Neural cell (in vitro differentiated cells): Measurements from ENCODE around the gene PRPSAP1. TPM values are rescaled to one million over a fixed set of nuclear protein-coding genes. Genes with fewer than 3 reads are reported as not detected.

ENCODE experiments used
- H2AFZ ChIP-seq: fragments of 200-600, 300-800 bp; sonication (generic), shearing (Covaris generic); 2 replicates; pipeline ENCODE4 v1.6.0; 2014; ENCODE audit warnings: low read depth, mild to moderate bottlenecking, antibody characterized with exemption, low read length, moderate library complexity
- H3F3A ChIP-seq: fragments of 200-600 bp; shearing (Covaris generic); 2 replicates; pipeline ENCODE4 v1.6.1; 2016; ENCODE audit warnings: mild to moderate bottlenecking, moderate library complexity, mixed read lengths, antibody characterized with exemption, low read length; ENCODE audit not compliant: insufficient read depth, poor library complexity, severe bottlenecking
- H3K27ac ChIP-seq: fragments of 200-600, 300-800 bp; sonication (generic), shearing (Covaris generic); 2 replicates; pipeline ENCODE4 v1.5.1; 2014; ENCODE audit warnings: mild to moderate bottlenecking, low read length, moderate library complexity
- H3K27me3 ChIP-seq: fragments of 300-800, 200-600 bp; sonication (generic), shearing (Covaris generic); 2 replicates; pipeline ENCODE4 v1.6.0; 2014; ENCODE audit warnings: mild to moderate bottlenecking, low read depth, low read length, moderate library complexity; ENCODE audit not compliant: insufficient read depth
- H3K36me3 ChIP-seq: fragments of 300-800, 200-600 bp; sonication (generic), shearing (Covaris generic); 2 replicates; pipeline ENCODE4 v1.5.1; 2014; ENCODE audit warnings: mild to moderate bottlenecking, antibody characterized with exemption, low read length, moderate library complexity; ENCODE audit not compliant: insufficient read depth
- H3K4me2 ChIP-seq: fragments of 300-800, 200-600 bp; sonication (generic), shearing (Covaris generic); 2 replicates; pipeline ENCODE4 v1.6.0; 2014; ENCODE audit warnings: mild to moderate bottlenecking, low read length
- H3K4me3 ChIP-seq: fragments of 300-800, 200-600 bp; sonication (generic), shearing (Covaris generic); 2 replicates; pipeline ENCODE4 v1.5.1; 2014; ENCODE audit warnings: mild to moderate bottlenecking, low read length, moderate library complexity
- H3K79me2 ChIP-seq: fragments of 200-600 bp; shearing (Covaris generic); replicated peaks from 2 replicates; pipeline ENCODE4 v1.6.0; 2014; ENCODE audit warnings: mild to moderate bottlenecking, low read length, moderate library complexity; ENCODE audit not compliant: insufficient read depth
- H3K9ac ChIP-seq: fragments of 300-800, 200-600 bp; sonication (generic), shearing (Covaris generic); 2 replicates; pipeline ENCODE4 v1.6.1; 2016; ENCODE audit warnings: mild to moderate bottlenecking, low read length, mixed read lengths
- H3K9me2 ChIP-seq: fragments of 200-600 bp; shearing (Covaris generic); 2 replicates; pipeline ENCODE4 v1.6.1; 2016; ENCODE audit warnings: mild to moderate bottlenecking, low read length, mixed read lengths; ENCODE audit not compliant: insufficient read depth
- H3K9me3 ChIP-seq: fragments of 200-600, 300-800 bp; sonication (generic), shearing (Covaris generic); 2 replicates; pipeline ENCODE4 v1.6.1; 2016; ENCODE audit warnings: mild to moderate bottlenecking, mixed run types, low read length, moderate library complexity, mixed read lengths
- H4K20me1 ChIP-seq: fragments of 200-600 bp; shearing (Covaris generic); 2 replicates; pipeline ENCODE4 v1.6.1; 2016; ENCODE audit warnings: mild to moderate bottlenecking, mixed run types; ENCODE audit not compliant: insufficient read depth
- EP300 ChIP-seq: fragments of 450-650 bp; conservative IDR thresholded peaks from 2 replicates; pipeline ENCODE4 v1.6.1; 2014; ENCODE audit warnings: antibody characterized with exemption, mild to moderate bottlenecking, moderate library complexity; ENCODE audit not compliant: poor library complexity, severe bottlenecking
- EZH2 ChIP-seq: fragments of 200-600, 300-800 bp; shearing (Covaris generic), sonication (generic); IDR thresholded peaks from 2 replicates; pipeline ENCODE4 v1.6.1; 2014; ENCODE audit warnings: antibody characterized with exemption, low read length, borderline replicate concordance, mild to moderate bottlenecking; ENCODE audit not compliant: insufficient read depth, poor library complexity, severe bottlenecking
- MXI1 ChIP-seq: fragments of 450-650 bp; conservative IDR thresholded peaks from 2 replicates; pipeline ENCODE4 v1.6.1; 2014; ENCODE audit warnings: antibody characterized with exemption, mild to moderate bottlenecking; ENCODE audit not compliant: poor library complexity, severe bottlenecking
- POLR2AphosphoS5 ChIP-seq: IDR thresholded peaks from 2 replicates; pipeline ENCODE4 v1.6.1; 2012
- RAD21 ChIP-seq: fragments of 450-650 bp; conservative IDR thresholded peaks from 2 replicates; pipeline ENCODE4 v1.6.1; 2014; ENCODE audit warnings: antibody characterized with exemption, mild to moderate bottlenecking, moderate library complexity
- REST ChIP-seq: IDR thresholded peaks from 2 replicates; pipeline ENCODE4 v1.6.1; 2012; ENCODE audit warnings: borderline replicate concordance
- SMC3 ChIP-seq: fragments of 450-650 bp; conservative IDR thresholded peaks from 2 replicates; pipeline ENCODE4 v1.6.1; 2014; ENCODE audit warnings: antibody characterized with exemption, mild to moderate bottlenecking, moderate library complexity; ENCODE audit not compliant: poor library complexity
- TAF1 ChIP-seq: IDR thresholded peaks from 2 replicates; pipeline ENCODE4 v1.6.1; 2012; ENCODE audit warnings: low read depth
- polyA plus RNA-seq: library from polyadenylated mRNA; depleted of rRNA; stranded (reverse); fragments of >200 nt; gene quantifications from 2 replicates; pipeline ENCODE4 v1.2.3, GENCODE V29; 2014
- TF ChIP-seq, protein P1 (sequence below): fragments of 450-650 bp; IDR thresholded peaks from 2 replicates; pipeline ENCODE4 v1.5.1; 2014; ENCODE audit warnings: antibody characterized with exemption, mild to moderate bottlenecking, moderate library complexity; ENCODE audit not compliant: poor library complexity, severe bottlenecking

Gene PRPSAP1
- polyA plus RNA-seq, 1 donor from 2014 or later: 73.8 TPM

- H4K20me1 ChIP-seq: no peaks in the 10 kb centered on the region
- no peak overlapping the region for H3K4me3 ChIP-seq
- H3K4me2 ChIP-seq: no peak overlapping the region
- TF ChIP-seq TAF1: no peak
- no peak for TF ChIP-seq MXI1
- TF ChIP-seq EP300: no peak
- TF ChIP-seq EZH2: no peak
- no peak for TF ChIP-seq RAD21
- TF ChIP-seq POLR2AphosphoS5: no peak
- TF ChIP-seq REST: no peak
- no peak for TF ChIP-seq SMC3
- TF ChIP-seq, protein P1, sequence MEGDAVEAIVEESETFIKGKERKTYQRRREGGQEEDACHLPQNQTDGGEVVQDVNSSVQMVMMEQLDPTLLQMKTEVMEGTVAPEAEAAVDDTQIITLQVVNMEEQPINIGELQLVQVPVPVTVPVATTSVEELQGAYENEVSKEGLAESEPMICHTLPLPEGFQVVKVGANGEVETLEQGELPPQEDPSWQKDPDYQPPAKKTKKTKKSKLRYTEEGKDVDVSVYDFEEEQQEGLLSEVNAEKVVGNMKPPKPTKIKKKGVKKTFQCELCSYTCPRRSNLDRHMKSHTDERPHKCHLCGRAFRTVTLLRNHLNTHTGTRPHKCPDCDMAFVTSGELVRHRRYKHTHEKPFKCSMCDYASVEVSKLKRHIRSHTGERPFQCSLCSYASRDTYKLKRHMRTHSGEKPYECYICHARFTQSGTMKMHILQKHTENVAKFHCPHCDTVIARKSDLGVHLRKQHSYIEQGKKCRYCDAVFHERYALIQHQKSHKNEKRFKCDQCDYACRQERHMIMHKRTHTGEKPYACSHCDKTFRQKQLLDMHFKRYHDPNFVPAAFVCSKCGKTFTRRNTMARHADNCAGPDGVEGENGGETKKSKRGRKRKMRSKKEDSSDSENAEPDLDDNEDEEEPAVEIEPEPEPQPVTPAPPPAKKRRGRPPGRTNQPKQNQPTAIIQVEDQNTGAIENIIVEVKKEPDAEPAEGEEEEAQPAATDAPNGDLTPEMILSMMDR: no peak
- no peaks in the 10 kb centered on the region for H3K9me2 ChIP-seq
- H3F3A ChIP-seq: no peaks in the 10 kb centered on the region
- H3K79me2 ChIP-seq: no peaks in the 10 kb centered on the region
- no peak overlapping the region for H3K9ac ChIP-seq
- no peak overlapping the region for H3K27ac ChIP-seq
- H3K27me3 ChIP-seq: no peaks in the 10 kb centered on the region
- H3K9me3 ChIP-seq: no peaks in the 10 kb centered on the region
- peaks cover 11% of the 10 kb centered on the region for H3K36me3 ChIP-seq
- no peak overlapping the region for H2AFZ ChIP-seq
These were observed 42.3 kb upstream of the PRPSAP1 start for GRCh38 chr17:76395980-76396379.

GRCh38 chr17:76394166-76394565 lies 40.5 kb upstream of the PRPSAP1 start:
- no peak overlapping the region for H3K9ac ChIP-seq
- H3K4me2 ChIP-seq: no peak overlapping the region
- no peaks in the 10 kb centered on the region for H3K79me2 ChIP-seq
- H3K9me2 ChIP-seq: no peaks in the 10 kb centered on the region
- no peaks in the 10 kb centered on the region for H3K27me3 ChIP-seq
- H2AFZ ChIP-seq: no peak overlapping the region
- no peaks in the 10 kb centered on the region for H4K20me1 ChIP-seq
- peaks cover 14% of the 10 kb centered on the region for H3K36me3 ChIP-seq
- no peak overlapping the region for H3K4me3 ChIP-seq
- H3K9me3 ChIP-seq: no peaks in the 10 kb centered on the region
- H3K27ac ChIP-seq: no peak overlapping the region
- H3F3A ChIP-seq: no peaks in the 10 kb centered on the region
- TF ChIP-seq RAD21: no peak
- no peak for TF ChIP-seq REST
- no peak for TF ChIP-seq EZH2
- TF ChIP-seq TAF1: no peak
- TF ChIP-seq EP300: no peak
- TF ChIP-seq SMC3: no peak
- no peak for TF ChIP-seq POLR2AphosphoS5
- TF ChIP-seq MXI1: no peak
- TF ChIP-seq, protein P1: no peak
